RKO (cell line): ENCODE data around the gene AKAP12.

Source experiments
- DNase-seq: peaks from one replicate; pipeline ENCODE4 v3.0.0-alpha.2; 2016; ENCODE audit warnings: low spot score

AKAP12 gene

GRCh38 chr6:151233731-151234130, 6.0 kb upstream of the AKAP12 start:
- no peak for DNase-seq

DNA sequence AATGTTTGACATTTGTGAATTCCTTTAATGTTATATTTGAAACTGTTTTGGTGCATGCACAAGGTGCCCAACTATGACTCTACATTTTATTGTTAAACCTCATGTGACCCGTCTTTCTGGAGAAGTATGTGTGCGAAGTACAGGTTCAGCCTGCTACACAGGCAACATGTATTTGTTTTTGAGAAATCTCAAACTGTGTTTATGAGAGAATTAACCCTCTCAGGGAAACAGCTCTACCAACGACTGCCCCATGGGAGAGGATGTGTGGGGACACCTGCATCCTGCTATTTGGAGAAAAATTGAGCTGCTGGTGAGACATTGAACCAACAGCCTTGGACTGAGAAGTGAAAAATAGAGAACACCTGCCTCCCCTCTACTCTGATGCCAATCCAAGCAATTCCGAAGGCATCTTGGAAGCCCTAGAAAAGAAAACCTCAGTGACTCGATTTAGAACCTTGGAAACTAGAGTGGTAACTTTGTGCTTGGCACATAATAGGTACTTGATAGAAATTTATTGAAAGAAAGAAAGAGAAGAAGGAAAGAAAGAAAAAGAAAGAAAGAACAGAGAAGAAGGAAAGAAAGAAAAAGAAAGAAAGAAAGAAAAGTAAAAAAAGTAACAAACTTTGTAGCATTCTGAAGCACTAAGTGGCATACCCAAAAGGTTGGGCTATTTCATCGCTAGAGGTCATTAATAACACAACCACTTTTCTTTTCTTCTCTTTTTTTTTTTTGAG, 2.9 kb upstream of the AKAP12 start:
- no peak for DNase-seq

DNA sequence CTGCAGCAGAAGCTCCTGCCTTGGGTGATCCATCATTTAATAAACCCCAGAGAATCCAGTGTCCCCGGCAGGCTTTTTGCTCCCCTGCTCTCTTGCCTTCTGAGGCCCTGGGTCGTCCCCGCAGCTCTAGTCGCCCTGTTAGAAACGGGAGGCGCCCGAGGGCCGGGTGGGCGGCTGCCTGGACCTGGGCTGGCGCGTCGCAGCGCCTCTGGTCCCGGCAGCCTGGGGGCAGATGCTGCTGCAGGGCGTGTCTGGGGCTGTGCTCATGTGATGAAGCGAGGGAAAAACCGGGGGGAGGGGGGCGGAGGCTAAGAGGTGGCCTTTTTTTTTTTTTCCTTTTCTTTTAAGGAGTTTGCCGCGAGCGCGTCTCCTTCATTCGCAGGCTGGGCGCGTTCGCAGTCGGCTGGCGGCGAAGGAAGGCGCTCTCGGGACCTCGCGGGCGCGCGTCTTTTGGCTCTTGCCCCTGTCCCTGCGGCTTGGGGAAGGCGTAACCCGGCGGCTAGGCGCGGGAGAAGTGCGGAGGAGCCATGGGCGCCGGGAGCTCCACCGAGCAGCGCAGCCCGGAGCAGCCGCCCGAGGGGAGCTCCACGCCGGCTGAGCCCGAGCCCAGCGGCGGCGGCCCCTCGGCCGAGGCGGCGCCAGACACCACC, 394 bp downstream of the AKAP12 start:
- DNase-seq, result no peak

DNA sequence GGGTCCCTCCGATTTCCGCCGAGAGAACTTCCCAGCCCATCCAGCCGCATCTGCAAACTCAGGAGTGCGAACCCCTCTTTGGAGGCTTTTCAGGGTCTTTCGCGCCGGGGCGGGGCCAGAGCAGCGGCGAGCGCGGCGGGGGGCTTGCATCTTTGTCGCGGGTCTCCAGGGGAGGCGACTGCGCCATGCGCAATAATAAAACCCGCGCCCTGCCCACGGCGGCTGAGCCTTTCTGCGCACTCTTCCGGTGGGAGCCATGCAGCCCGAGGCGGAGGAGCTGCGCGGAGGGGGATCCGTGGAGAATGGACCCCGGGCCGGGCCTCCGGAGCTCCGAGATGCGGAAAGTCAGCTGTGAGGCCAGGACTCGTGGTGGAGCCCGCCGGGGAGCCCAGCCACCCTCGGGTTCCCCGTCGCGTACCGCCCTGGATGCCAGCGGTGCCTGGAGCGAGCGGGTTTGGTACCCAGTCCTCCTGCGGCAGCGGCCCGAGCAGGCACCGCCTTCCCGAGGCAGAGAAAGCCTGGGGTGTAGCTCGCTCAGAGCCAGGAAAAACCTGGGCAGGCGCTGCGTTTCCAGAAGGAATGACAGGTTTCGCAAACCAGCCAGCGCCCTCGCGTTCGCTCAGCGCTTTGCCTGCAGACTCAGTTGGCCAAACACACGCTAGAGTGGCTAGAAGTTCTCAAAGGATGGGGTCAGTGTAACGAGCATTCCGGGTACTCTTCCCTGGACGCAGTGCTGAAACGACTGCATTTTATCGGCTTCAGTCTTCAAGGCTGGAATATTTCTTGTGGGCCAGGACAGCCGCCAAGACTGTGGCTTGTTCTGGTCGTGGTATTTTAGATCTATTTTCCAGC, 1.2 kb downstream of the AKAP12 start:
- DNase-seq, result no peak

DNA sequence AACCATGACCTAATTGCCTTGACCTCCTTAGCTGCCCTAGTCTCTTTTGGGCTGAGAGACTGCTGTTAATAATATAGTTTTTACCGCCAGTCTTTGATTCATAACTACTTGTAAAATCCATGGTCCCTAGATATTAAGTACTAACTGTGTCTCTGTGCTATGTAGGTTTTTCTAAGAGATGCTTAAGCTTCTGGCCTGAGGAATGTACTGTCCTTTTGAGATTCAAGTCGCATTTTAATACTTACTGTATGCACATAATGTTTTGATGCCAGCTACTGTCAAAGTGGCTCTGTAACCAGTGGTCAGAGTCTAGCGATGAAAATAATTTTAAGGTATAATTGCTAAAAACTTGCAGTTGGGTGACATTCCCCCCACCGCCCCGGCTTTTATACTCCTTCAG, 2.1 kb downstream of the AKAP12 start:
- no peak for DNase-seq

DNA sequence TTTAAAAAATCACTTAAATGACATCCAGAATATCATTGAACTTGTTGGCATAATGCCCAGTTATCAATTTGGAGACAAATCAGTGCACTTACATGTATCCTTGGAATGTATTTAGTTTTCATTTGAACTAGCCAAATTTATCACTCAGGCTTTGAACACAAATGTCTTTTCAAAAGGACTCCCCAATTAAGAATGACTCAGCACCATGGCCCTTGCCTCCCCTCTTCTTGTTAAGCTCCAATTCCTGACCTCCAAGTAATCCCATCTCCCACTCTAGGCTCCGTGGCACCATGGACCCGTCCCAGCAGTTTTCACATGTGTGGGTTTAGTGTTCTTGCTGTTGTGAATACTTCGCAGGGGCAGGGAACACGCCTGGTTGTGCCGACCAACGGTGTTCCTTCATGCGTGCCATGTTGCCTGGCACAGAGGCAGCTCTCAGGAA, 2.7 kb downstream of the AKAP12 start:
- DNase-seq, result no peak

DNA sequence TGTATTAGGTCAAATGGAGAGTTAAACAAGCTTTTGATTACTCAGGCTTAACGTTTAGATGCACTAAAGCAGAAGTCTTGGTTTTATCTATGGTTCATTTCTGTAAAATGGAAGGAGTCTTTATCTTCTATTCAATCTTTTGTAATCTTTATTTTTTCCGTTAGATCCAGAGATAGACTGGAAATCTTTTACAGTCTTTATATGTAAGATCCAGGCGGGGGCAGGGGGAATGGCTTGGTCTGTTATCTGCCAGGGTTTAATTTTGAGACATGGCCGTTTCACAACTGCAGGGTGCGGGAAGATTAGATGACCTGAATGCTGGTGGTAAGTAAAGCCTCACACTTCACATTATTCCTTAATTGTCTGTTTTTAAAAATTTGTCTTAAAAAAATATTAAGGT, 3.7 kb downstream of the AKAP12 start:
- no peak for DNase-seq

GRCh38 chr6:151247490-151247889, 7.7 kb downstream of the AKAP12 start:
- DNase-seq, result no peak

GRCh38 chr6:151248295-151248694, 8.5 kb downstream of the AKAP12 start:
- no peak for DNase-seq

DNA sequence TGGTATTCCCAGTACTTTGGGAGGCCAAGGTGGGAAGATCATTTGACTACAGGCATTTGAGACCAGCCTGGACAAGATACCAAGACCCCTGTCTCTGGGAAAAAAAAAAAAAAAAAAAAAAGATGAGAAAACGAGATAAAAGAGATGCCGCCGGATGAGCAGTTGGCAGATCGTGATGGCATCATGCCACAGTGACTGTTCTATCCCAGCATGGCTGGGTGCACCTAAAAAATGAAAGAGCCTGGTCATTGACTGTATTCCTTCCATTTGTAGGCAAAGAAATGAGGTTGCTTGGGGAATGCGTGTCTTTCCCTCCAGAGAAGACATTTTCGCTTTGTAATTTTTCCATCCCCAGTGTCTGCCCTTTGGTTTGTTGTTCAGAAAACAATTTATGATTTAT, 12.9 kb downstream of the AKAP12 start:
- no peak for DNase-seq

- DNase-seq, result no peak
Observed at GRCh38 chr6:151254451-151255081, 14.8 kb downstream of the AKAP12 start.

DNA sequence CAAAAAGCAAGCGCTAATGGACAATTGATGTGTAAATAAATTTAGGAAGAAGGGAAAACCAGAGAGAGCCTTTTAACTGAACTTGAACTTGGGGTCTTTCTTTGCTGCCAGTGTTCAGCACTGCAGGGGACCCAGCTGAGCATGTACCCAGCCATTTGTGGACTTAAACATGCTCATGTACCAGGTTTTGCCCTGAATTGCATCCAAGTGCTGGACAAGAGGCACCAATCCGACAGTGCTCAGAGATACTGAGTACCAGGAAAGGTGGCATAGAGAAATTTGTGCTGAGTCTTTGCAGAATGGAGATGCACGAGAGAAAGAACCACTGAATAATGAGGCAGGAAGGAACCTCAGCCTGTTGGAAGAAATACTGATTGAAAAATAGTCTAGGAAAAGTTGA, 16.0 kb downstream of the AKAP12 start:
- no peak for DNase-seq

GRCh38 chr6:151257985-151258445, 18.2 kb downstream of the AKAP12 start:
- DNase-seq, result no peak

GRCh38 chr6:151260205-151260604, 20.4 kb downstream of the AKAP12 start:
- DNase-seq, result no peak

GRCh38 chr6:151263035-151263434, 23.3 kb downstream of the AKAP12 start:
- DNase-seq, result no peak

GRCh38 chr6:151263967-151264366, 24.2 kb downstream of the AKAP12 start:
- no peak for DNase-seq

- no peak for DNase-seq
Observed at GRCh38 chr6:151265282-151265681, 25.5 kb downstream of the AKAP12 start.

DNA sequence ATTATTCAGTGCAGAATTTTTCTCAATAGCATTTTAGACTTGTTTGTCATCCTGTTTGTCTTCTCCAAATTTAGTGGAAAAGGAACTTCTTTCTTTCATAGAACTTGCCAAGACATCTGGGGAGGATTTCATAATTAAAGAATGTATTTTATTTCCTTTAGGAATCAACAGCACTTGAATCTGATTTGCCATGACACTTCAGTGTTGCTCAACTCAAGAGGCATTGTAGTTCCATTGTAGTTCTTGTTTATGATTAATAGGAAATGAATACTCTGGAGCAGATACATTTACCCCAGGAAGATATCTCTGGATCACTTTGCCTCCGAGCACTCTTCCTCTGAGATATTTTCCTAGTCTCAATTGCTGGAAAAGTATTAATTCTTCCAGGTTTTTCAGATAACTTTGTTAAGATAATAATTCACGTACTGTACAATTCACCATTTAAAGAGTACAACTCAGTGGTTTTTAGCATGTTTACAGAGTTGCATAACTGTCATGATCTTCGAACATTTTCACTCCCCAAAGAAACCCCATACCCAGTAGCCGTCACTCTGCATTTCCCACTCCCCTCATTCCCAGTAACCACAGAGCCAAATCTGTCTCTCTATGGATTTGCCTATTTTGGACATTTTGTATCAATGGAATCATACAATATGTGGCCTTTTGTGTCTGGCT, 29.7 kb downstream of the AKAP12 start:
- DNase-seq, result no peak

DNA sequence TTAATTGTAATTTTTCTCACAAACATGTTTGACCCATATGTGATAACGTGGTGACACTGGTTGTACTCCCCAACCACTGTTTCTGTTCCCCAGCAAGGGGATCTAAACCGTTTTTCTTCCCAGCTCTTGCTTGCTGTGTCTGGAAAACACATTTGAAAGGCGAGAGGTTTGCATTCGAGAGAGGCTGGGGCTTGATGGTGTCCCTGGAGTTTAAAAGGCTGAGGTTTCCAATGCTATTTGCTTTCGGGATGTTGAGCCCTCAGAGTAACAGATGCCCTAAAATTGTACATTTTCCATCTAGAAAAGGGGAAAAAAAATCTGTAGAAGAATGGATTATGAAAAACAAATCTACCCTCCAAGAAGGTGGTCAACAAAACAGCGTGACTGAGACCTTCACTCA, 35.4 kb downstream of the AKAP12 start:
- no peak for DNase-seq

GRCh38 chr6:151275566-151275965, 35.8 kb downstream of the AKAP12 start:
- DNase-seq, result no peak

DNA sequence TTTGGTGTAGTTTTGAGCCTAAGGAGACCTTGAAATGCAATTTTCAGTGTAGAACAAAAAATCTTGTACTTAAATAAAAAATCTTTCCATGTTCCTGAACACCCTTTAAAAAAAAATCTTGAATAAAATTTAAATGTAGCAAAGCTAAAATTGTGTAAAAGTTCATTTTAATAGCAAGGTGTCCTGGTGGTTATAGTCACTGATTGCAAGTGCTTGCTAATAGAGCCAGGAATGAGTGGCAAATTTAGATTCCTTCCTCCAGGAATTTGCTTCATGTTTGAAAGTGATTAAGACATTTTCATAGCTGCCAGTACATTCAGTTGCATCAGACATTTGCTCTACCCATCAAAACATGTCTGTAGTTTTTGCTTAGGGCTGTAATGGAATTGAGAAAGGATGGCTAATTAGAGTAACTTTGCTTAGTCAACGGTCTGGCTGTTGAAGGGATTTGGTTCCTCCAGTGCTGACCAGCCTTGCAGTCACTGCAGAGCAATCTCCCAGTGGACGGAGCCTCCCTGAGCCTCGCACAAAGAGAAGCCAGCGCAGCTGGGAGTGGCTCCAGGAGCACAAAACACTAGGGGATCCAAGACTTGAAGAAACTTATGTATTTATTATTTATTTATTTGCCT, 36.5 kb downstream of the AKAP12 start:
- no peak for DNase-seq
